GM23338 (cell line): ENCODE measurements around the gene GPR146. TPM values are rescaled to one million over a fixed set of nuclear protein-coding genes. Genes with fewer than 3 reads are reported as not detected.

Source experiments
- ATAC-seq: fragments of 200-7000 bp; cut with Tn5 transposase; 3 replicates; pipeline ENCODE4 v1.9.1; 2020
- DNase-seq: peaks from one replicate; pipeline ENCODE4 v3.0.0-alpha.2; 2015; ENCODE audit warnings: low spot score
- H2AFZ ChIP-seq: fragments of 200-600 bp; sonication (generic); 2 replicates; pipeline ENCODE4 v1.8.0; 2016; ENCODE audit warnings: antibody characterized with exemption, mild to moderate bottlenecking, moderate library complexity
- H3F3A ChIP-seq: fragments of 200-600 bp; sonication (generic); replicated peaks from 2 replicates; pipeline ENCODE4 v1.8.0; 2017; ENCODE audit warnings: antibody characterized with exemption, mixed run types, low read depth
- H3K27ac ChIP-seq: fragments of 200-600 bp; sonication (generic); 2 replicates; pipeline ENCODE4 v1.6.1; 2016; ENCODE audit warnings: low read depth
- H3K27me3 ChIP-seq: fragments of 200-600 bp; sonication (generic); 2 replicates; pipeline ENCODE4 v1.8.0; 2016; ENCODE audit warnings: mild to moderate bottlenecking, mixed run types, moderate library complexity; ENCODE audit not compliant: insufficient read depth
- H3K36me3 ChIP-seq: fragments of 200-600 bp; sonication (generic); 2 replicates; pipeline ENCODE4 v1.8.0; 2016; ENCODE audit warnings: mild to moderate bottlenecking; ENCODE audit not compliant: insufficient read depth
- H3K4me1 ChIP-seq: fragments of 200-600 bp; sonication (generic); 2 replicates; pipeline ENCODE4 v1.8.0; 2016; ENCODE audit warnings: mild to moderate bottlenecking, moderate library complexity; ENCODE audit not compliant: insufficient read depth
- H3K4me2 ChIP-seq: fragments of 200-600 bp; sonication (generic); 2 replicates; pipeline ENCODE4 v1.7.1; 2017; ENCODE audit warnings: mixed run types
- H3K4me3 ChIP-seq: fragments of 200-600 bp; sonication (generic); 2 replicates; pipeline ENCODE4 v1.6.1; 2016; ENCODE audit warnings: mixed run types
- H3K79me2 ChIP-seq: fragments of 200-600 bp; sonication (generic); replicated peaks from 2 replicates; pipeline ENCODE4 v1.8.0; 2017; ENCODE audit warnings: mild to moderate bottlenecking; ENCODE audit not compliant: insufficient read depth
- H3K9me2 ChIP-seq: fragments of 200-600 bp; sonication (generic); 2 replicates; pipeline ENCODE4 v1.8.0; 2017; ENCODE audit not compliant: insufficient read depth
- H4K20me1 ChIP-seq: fragments of 200-600 bp; sonication (generic); replicated peaks from 2 replicates; pipeline ENCODE4 v1.8.0; 2017; ENCODE audit warnings: mild to moderate bottlenecking; ENCODE audit not compliant: insufficient read depth
- H3K27ac Mint-ChIP-seq: 2 replicates; pipeline ENCODE4 v1.8.0; 2020; ENCODE audit warnings: inconsistent platforms, mild to moderate bottlenecking, moderate library complexity, mixed read lengths
- H3K27me3 Mint-ChIP-seq: 3 replicates; pipeline ENCODE4 v1.8.0; 2022; ENCODE audit warnings: low read depth, mild to moderate bottlenecking, moderate library complexity, mixed read lengths, inconsistent platforms; ENCODE audit not compliant: insufficient read depth, poor library complexity
- H3K36me3 Mint-ChIP-seq: 3 replicates; pipeline ENCODE4 v1.8.0; 2021; ENCODE audit warnings: low read depth, mild to moderate bottlenecking, inconsistent platforms, moderate library complexity, mixed read lengths
- H3K4me1 Mint-ChIP-seq: 3 replicates; pipeline ENCODE4 v1.8.0; 2020; ENCODE audit warnings: mild to moderate bottlenecking, inconsistent platforms, mixed read lengths
- H3K4me3 Mint-ChIP-seq: 3 replicates; pipeline ENCODE4 v1.8.0; 2021; ENCODE audit warnings: moderate library complexity, mild to moderate bottlenecking, inconsistent platforms, mixed read lengths
- H3K9me3 Mint-ChIP-seq: 3 replicates; pipeline ENCODE4 v1.8.0; 2020; ENCODE audit warnings: moderate library complexity, mild to moderate bottlenecking, inconsistent platforms, mixed read lengths
- CREB1 ChIP-seq: fragments of 250-450 bp; sonication (Bioruptor Pico); IDR thresholded peaks from 2 replicates; pipeline ENCODE4 v1.5.0; 2020; ENCODE audit warnings: low read depth, mild to moderate bottlenecking, moderate library complexity
- CTCF ChIP-seq, 2 experiments: fragments of 200-600 bp in 1 of 2; sonication (generic) in 1 of 2; conservative IDR thresholded peaks; 2 replicates each; pipeline versions ENCODE4 v1.5.1 to v1.6.1; 2016 to 2017; ENCODE audit warnings: antibody characterized with exemption in 2 of 2, low read depth in 2 of 2, mild to moderate bottlenecking in 2 of 2, moderate library complexity in 1 of 2
- EZH2 ChIP-seq: fragments of 200-600 bp; sonication (generic); IDR thresholded peaks from one replicate; pipeline ENCODE4 v1.8.0; 2017; ENCODE audit warnings: antibody characterized with exemption, mild to moderate bottlenecking, low read depth; ENCODE audit not compliant: unreplicated experiment
- EZH2phosphoT487 ChIP-seq: fragments of 200-600 bp; sonication (generic); IDR thresholded peaks from one replicate; pipeline ENCODE4 v1.8.1; 2018; ENCODE audit warnings: antibody characterized with exemption; ENCODE audit not compliant: unreplicated experiment
- JUNB ChIP-seq: IDR thresholded peaks from one replicate; pipeline ENCODE4 v1.6.1; 2016; ENCODE audit warnings: antibody characterized with exemption; ENCODE audit not compliant: unreplicated experiment
- NANOG ChIP-seq: IDR thresholded peaks from 2 replicates; pipeline ENCODE4 v1.6.1; 2016; ENCODE audit warnings: antibody characterized with exemption, borderline replicate concordance
- POLR2AphosphoS5 ChIP-seq: IDR thresholded peaks from 2 replicates; pipeline ENCODE4 v1.6.1; 2016; ENCODE audit warnings: antibody characterized with exemption, low read depth
- STAT1 ChIP-seq: IDR thresholded peaks from one replicate; pipeline ENCODE4 v1.6.1; 2016; ENCODE audit warnings: antibody characterized with exemption; ENCODE audit not compliant: unreplicated experiment
- ZNF114 ChIP-seq: fragments of 250-450 bp; sonication (Bioruptor Pico); IDR thresholded peaks from 2 replicates; pipeline ENCODE4 v1.5.0; 2020; ENCODE audit warnings: mild to moderate bottlenecking, moderate library complexity
- ZNF331 ChIP-seq: fragments of 250-450 bp; sonication (Bioruptor Pico); IDR thresholded peaks from 2 replicates; pipeline ENCODE4 v1.5.0; 2020; ENCODE audit warnings: low read depth, mild to moderate bottlenecking, moderate library complexity
- polyA plus RNA-seq: library from polyadenylated mRNA; unstranded; fragments of >200 nt; fragmentation: Nextera tagmentation; extraction: Ambion mirVana; gene quantifications from 2 replicates; pipeline ENCODE4 v1.2.1, GENCODE V29; 2016
- total RNA-seq: library from RNA; depleted of rRNA; stranded (reverse); fragments of >200 nt; shearing (Covaris generic); gene quantifications from 2 replicates; pipeline ENCODE4 v1.2.3, GENCODE V29; 2014
- TF ChIP-seq, protein P1 (sequence below): IDR thresholded peaks from 2 replicates; pipeline ENCODE4 v1.6.1; 2016; ENCODE audit warnings: antibody characterized with exemption
- TF ChIP-seq, protein P2 (sequence below): fragments of 250-450 bp; sonication (Bioruptor Pico); IDR thresholded peaks from 2 replicates; pipeline ENCODE4 v1.5.0; 2020; ENCODE audit warnings: mild to moderate bottlenecking, moderate library complexity
- TF ChIP-seq, protein P3 (sequence below): IDR thresholded peaks from one replicate; pipeline ENCODE4 v1.6.1; 2018; ENCODE audit warnings: antibody characterized with exemption; ENCODE audit not compliant: unreplicated experiment

GPR146 gene
- total and polyA plus RNA-seq, 2 experiments from 2014 or later, result 0.28 to 0.37 TPM

DNA sequence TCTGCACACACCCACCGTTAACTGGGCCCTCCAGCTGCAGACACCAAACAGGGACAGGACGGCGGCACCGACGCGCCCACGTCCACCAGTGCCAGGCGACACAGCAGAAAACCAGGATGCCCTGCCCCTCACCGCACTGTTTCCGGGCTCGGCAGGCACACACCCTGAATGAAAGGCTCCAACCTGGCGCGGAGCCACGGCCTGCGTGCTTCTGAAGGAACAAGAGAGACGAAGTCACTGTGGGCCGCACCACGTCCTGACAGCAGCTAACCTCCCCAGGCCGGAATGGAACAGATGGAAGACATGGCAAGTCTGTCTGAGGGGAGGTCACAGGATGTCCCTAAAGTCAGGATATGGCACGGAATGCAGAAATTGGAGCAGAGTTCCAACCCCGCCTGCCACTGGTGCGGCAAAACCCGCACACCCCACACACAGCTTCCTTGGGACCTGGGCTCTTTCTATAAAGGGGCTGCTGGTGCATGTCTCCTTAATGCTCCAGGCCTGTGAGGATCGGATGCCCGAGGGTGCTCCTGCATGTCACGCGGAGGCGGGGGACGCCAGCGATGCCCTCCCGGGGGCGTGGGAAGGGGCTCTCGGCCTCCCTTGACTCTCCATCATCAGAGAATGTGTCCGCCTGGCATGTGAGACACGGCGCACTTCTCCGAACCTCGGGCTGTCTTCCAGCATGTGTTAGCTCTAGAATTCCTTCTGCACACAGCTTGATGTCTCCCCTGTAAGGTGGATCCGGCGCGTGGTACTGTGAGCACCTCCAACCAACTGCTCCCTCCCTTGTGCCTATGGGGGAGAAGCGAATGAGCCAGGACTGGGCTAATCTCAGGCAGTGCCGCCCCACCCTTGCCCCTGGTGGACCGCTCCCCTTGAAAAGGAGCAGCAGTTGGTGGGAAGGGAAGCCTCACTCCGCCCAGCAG, 39.6 kb downstream of the GPR146 start:
- Mint-ChIP-seq H3K36me3 (no peaks in the 10 kb centered on the region), H3K4me1 (peaks cover 22% of the 10 kb centered on the region), H3K9me3 (no peaks in the 10 kb centered on the region), H3K4me3 (no peak overlapping the region), H3K27ac (no peak overlapping the region), H3K27me3 (peaks cover 14% of the 10 kb centered on the region)
- H3F3A ChIP-seq, result no peaks in the 10 kb centered on the region
- H3K27me3 ChIP-seq, result no peaks in the 10 kb centered on the region
- H3K9me2 ChIP-seq, result no peaks in the 10 kb centered on the region
- DNase-seq, result no peak
- H3K4me2 ChIP-seq, result no peak overlapping the region
- peaks cover 7% of the 10 kb centered on the region; the same call in 1 of the 2 replicates for H3K4me1 ChIP-seq
- ATAC-seq, result no peak
- TF ChIP-seq, protein P1, sequence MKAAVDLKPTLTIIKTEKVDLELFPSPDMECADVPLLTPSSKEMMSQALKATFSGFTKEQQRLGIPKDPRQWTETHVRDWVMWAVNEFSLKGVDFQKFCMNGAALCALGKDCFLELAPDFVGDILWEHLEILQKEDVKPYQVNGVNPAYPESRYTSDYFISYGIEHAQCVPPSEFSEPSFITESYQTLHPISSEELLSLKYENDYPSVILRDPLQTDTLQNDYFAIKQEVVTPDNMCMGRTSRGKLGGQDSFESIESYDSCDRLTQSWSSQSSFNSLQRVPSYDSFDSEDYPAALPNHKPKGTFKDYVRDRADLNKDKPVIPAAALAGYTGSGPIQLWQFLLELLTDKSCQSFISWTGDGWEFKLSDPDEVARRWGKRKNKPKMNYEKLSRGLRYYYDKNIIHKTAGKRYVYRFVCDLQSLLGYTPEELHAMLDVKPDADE, result no peak
- TF ChIP-seq JUNB (no peak), NANOG (no peak), STAT1 (no peak), EZH2phosphoT487 (no peak), ZNF114 (CRISPR knock-in tag) (no peak), EZH2 (no peak), ZNF331 (CRISPR knock-in tag) (no peak), POLR2AphosphoS5 (no peak), CTCF (conservative IDR thresholded peaks at IDR 0.05; ENCODE audit: low read depth in 2 of 2) (no peak), CREB1 (no peak)
- TF ChIP-seq, protein P2, sequence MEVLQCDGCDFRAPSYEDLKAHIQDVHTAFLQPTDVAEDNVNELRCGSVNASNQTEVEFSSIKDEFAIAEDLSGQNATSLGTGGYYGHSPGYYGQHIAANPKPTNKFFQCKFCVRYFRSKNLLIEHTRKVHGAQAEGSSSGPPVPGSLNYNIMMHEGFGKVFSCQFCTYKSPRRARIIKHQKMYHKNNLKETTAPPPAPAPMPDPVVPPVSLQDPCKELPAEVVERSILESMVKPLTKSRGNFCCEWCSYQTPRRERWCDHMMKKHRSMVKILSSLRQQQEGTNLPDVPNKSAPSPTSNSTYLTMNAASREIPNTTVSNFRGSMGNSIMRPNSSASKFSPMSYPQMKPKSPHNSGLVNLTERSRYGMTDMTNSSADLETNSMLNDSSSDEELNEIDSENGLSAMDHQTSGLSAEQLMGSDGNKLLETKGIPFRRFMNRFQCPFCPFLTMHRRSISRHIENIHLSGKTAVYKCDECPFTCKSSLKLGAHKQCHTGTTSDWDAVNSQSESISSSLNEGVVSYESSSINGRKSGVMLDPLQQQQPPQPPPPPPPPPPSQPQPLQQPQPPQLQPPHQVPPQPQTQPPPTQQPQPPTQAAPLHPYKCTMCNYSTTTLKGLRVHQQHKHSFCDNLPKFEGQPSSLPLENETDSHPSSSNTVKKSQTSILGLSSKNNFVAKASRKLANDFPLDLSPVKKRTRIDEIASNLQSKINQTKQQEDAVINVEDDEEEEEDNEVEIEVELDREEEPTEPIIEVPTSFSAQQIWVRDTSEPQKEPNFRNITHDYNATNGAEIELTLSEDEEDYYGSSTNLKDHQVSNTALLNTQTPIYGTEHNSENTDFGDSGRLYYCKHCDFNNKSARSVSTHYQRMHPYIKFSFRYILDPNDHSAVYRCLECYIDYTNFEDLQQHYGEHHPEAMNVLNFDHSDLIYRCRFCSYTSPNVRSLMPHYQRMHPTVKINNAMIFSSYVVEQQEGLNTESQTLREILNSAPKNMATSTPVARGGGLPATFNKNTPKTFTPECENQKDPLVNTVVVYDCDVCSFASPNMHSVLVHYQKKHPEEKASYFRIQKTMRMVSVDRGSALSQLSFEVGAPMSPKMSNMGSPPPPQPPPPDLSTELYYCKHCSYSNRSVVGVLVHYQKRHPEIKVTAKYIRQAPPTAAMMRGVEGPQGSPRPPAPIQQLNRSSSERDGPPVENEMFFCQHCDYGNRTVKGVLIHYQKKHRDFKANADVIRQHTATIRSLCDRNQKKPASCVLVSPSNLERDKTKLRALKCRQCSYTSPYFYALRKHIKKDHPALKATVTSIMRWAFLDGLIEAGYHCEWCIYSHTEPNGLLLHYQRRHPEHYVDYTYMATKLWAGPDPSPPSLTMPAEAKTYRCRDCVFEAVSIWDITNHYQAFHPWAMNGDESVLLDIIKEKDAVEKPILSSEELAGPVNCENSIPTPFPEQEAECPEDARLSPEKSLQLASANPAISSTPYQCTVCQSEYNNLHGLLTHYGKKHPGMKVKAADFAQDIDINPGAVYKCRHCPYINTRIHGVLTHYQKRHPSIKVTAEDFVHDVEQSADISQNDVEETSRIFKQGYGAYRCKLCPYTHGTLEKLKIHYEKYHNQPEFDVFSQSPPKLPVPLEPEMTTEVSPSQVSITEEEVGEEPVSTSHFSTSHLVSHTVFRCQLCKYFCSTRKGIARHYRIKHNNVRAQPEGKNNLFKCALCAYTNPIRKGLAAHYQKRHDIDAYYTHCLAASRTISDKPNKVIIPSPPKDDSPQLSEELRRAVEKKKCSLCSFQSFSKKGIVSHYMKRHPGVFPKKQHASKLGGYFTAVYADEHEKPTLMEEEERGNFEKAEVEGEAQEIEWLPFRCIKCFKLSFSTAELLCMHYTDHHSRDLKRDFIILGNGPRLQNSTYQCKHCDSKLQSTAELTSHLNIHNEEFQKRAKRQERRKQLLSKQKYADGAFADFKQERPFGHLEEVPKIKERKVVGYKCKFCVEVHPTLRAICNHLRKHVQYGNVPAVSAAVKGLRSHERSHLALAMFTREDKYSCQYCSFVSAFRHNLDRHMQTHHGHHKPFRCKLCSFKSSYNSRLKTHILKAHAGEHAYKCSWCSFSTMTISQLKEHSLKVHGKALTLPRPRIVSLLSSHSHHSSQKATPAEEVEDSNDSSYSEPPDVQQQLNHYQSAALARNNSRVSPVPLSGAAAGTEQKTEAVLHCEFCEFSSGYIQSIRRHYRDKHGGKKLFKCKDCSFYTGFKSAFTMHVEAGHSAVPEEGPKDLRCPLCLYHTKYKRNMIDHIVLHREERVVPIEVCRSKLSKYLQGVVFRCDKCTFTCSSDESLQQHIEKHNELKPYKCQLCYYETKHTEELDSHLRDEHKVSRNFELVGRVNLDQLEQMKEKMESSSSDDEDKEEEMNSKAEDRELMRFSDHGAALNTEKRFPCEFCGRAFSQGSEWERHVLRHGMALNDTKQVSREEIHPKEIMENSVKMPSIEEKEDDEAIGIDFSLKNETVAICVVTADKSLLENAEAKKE (CRISPR knock-in tag), result no peak
- TF ChIP-seq, protein P3, sequence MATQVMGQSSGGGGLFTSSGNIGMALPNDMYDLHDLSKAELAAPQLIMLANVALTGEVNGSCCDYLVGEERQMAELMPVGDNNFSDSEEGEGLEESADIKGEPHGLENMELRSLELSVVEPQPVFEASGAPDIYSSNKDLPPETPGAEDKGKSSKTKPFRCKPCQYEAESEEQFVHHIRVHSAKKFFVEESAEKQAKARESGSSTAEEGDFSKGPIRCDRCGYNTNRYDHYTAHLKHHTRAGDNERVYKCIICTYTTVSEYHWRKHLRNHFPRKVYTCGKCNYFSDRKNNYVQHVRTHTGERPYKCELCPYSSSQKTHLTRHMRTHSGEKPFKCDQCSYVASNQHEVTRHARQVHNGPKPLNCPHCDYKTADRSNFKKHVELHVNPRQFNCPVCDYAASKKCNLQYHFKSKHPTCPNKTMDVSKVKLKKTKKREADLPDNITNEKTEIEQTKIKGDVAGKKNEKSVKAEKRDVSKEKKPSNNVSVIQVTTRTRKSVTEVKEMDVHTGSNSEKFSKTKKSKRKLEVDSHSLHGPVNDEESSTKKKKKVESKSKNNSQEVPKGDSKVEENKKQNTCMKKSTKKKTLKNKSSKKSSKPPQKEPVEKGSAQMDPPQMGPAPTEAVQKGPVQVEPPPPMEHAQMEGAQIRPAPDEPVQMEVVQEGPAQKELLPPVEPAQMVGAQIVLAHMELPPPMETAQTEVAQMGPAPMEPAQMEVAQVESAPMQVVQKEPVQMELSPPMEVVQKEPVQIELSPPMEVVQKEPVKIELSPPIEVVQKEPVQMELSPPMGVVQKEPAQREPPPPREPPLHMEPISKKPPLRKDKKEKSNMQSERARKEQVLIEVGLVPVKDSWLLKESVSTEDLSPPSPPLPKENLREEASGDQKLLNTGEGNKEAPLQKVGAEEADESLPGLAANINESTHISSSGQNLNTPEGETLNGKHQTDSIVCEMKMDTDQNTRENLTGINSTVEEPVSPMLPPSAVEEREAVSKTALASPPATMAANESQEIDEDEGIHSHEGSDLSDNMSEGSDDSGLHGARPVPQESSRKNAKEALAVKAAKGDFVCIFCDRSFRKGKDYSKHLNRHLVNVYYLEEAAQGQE, result no peak
- no peaks in the 10 kb centered on the region for H3K36me3 ChIP-seq
- no peak overlapping the region for H3K4me3 ChIP-seq
- peaks cover 7% of the 10 kb centered on the region; the same call in 1 of the 2 replicates for H4K20me1 ChIP-seq
- H3K27ac ChIP-seq, result no peak overlapping the region
- no peak overlapping the region for H2AFZ ChIP-seq
- H3K79me2 ChIP-seq, result peaks cover 26% of the 10 kb centered on the region
